ENCODE data around the gene GAREM1. TPM values are rescaled to one million over a fixed set of nuclear protein-coding genes. Genes with fewer than 3 reads are reported as not detected.

GAREM1 gene
- total and polyA plus RNA-seq, 9 of the 15 experiments (the other 6 are each of a cell fraction or from before 2014, with no cell fraction given), result 0.03 to 0.33 (median 0.07) TPM; not detected in 1

GRCh38 chr18:32443033-32443705, 27.5 kb downstream of the GAREM1 start:
- no peaks in the 10 kb centered on the region for H3K9me1 ChIP-seq (ENCODE audit: control insufficient read depth, insufficient read depth, low read length)
- no peaks in the 10 kb centered on the region for H3K4me1 ChIP-seq (replicated peaks in 1 of 2; ENCODE audit: control insufficient read depth in 2 of 2, insufficient read depth in 2 of 2, low read length in 2 of 2)
- no peak overlapping the region for H3K4me2 ChIP-seq (ENCODE audit: insufficient read depth, low read length)
- H3K27ac ChIP-seq (ENCODE audit: extremely low read depth, low read depth, low read length), result no peak overlapping the region
- no peaks in the 10 kb centered on the region for H3K9me3 ChIP-seq (replicated peaks; ENCODE audit: control insufficient read depth, insufficient read depth, low read depth, low read length)
- H3K27me3 ChIP-seq (ENCODE audit: control insufficient read depth in 2 of 2, insufficient read depth in 2 of 2, low read length in 2 of 2), result no peaks in the 10 kb centered on the region
- 0% methylated on average over 2 of the region's 2 CpGs for WGBS (ENCODE audit: insufficient coverage, low coverage, missing lambda C conversion rate)
- no TSS peak for BruUV-seq (replicated peaks)
- intact Hi-C loops (cut with micrococcal nuclease) (no loop called here), in situ Hi-C loops (cut with MboI) (no loop called here)
- no peak for FAIRE-seq
- TF ChIP-seq MAZ (CRISPR knock-in tag; conservative IDR thresholded peaks at IDR 0.05 in 1 of 2, IDR thresholded peaks at IDR 0.05 in 1 of 2) (no peak), NCOR1 (IDR thresholded peaks at IDR 0.05) (no peak), U2AF2 (optimal IDR thresholded peaks at IDR 0.05; ENCODE audit: low read depth, low read length) (no peak), ZHX1 (conservative IDR thresholded peaks at IDR 0.05; ENCODE audit: low read length) (no peak), MAFG (tag; conservative IDR thresholded peaks at IDR 0.05) (no peak), SREBF2 (CRISPR knock-in tag; IDR thresholded peaks at IDR 0.05) (no peak), CBX5 (IDR thresholded peaks at IDR 0.05; ENCODE audit: borderline replicate concordance, low read depth) (no peak), EHMT2 (IDR thresholded peaks at IDR 0.05) (no peak), ELF2 (CRISPR knock-in tag; IDR thresholded peaks at IDR 0.05) (no peak), XRCC5 (IDR thresholded peaks at IDR 0.05; ENCODE audit: low read depth, low read length) (no peak), IRF2 (CRISPR knock-in tag; IDR thresholded peaks at IDR 0.05) (no peak), HDAC1 (IDR thresholded peaks at IDR 0.05) (no peak), RHOXF2B (CRISPR knock-in tag; conservative IDR thresholded peaks at IDR 0.05) (no peak), STAG1 (CRISPR knock-in tag; IDR thresholded peaks at IDR 0.05; ENCODE audit: borderline replicate concordance) (no peak), ZFPM2 (CRISPR knock-in tag; IDR thresholded peaks at IDR 0.05) (no peak)
- TF ChIP-seq, protein P1, sequence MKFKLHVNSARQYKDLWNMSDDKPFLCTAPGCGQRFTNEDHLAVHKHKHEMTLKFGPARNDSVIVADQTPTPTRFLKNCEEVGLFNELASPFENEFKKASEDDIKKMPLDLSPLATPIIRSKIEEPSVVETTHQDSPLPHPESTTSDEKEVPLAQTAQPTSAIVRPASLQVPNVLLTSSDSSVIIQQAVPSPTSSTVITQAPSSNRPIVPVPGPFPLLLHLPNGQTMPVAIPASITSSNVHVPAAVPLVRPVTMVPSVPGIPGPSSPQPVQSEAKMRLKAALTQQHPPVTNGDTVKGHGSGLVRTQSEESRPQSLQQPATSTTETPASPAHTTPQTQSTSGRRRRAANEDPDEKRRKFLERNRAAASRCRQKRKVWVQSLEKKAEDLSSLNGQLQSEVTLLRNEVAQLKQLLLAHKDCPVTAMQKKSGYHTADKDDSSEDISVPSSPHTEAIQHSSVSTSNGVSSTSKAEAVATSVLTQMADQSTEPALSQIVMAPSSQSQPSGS (CRISPR knock-in tag; IDR thresholded peaks at IDR 0.05), result no peak
- TF ChIP-seq, protein P2, sequence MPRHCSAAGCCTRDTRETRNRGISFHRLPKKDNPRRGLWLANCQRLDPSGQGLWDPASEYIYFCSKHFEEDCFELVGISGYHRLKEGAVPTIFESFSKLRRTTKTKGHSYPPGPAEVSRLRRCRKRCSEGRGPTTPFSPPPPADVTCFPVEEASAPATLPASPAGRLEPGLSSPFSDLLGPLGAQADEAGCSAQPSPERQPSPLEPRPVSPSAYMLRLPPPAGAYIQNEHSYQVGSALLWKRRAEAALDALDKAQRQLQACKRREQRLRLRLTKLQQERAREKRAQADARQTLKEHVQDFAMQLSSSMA (CRISPR knock-in tag; IDR thresholded peaks at IDR 0.05), result no peak
- ATAC-seq, result no peak
- H4K20me1 ChIP-seq (replicated peaks; ENCODE audit: control insufficient read depth, insufficient read depth, low read length), result no peaks in the 10 kb centered on the region
- H3K9ac ChIP-seq (ENCODE audit: insufficient read depth in 1 of 2, low read depth in 2 of 2, low read length in 2 of 2), result no peak overlapping the region
- no peak for DNase-seq (ENCODE audit: extremely low read depth in 1 of 4, low spot score in 3 of 4)
- no peak overlapping the region for H3K4me3 ChIP-seq
- H3K79me2 ChIP-seq (ENCODE audit: control insufficient read depth, insufficient read depth, low read length), result no peaks in the 10 kb centered on the region
- CTCF ChIA-PET (ENCODE audit: low intra/inter-chr PET ratio), result no interaction called here
- no peaks in the 10 kb centered on the region for H3K36me3 ChIP-seq (ENCODE audit: control insufficient read depth, insufficient read depth, low read length)
- POLR2A ChIA-PET, result no interaction called here
- H2AFZ ChIP-seq (ENCODE audit: low read depth, low read length), result no peak overlapping the region
